CD4-positive, CD25-positive, alpha-beta regulatory T cell (primary cell): ENCODE measurements around the gene EIF4E1B. TPM values are rescaled to one million over a fixed set of nuclear protein-coding genes. Genes with fewer than 3 reads are reported as not detected.

Experiments used
- ATAC-seq, 2 donors: fragments of 150-1000 bp; cut with Tn5 transposase; one replicate each; pipeline ENCODE4 v1.10.0; 2021; ENCODE audit warnings: low read depth in 2 of 2, moderate number of reproducible peaks in 2 of 2, moderate library complexity in 1 of 2
- DNase-seq, 3 donors: peaks; one replicate each; pipeline versions ENCODE4 v3.0.0 to v3.0.0-alpha.2; 2012 to 2022; ENCODE audit warnings: mixed read lengths in 1 of 3
- H3K27ac ChIP-seq: one replicate; pipeline ENCODE4 v1.7.0; 2013; ENCODE audit warnings: mild to moderate bottlenecking, low read length; ENCODE audit not compliant: insufficient read depth, poor library complexity, severe bottlenecking
- H3K27me3 ChIP-seq: one replicate; pipeline ENCODE4 v1.7.0; 2013; ENCODE audit warnings: low read length; ENCODE audit not compliant: control insufficient read depth, insufficient read depth
- H3K36me3 ChIP-seq: one replicate; pipeline ENCODE4 v1.7.0; 2013; ENCODE audit warnings: mild to moderate bottlenecking, low read length, moderate library complexity; ENCODE audit not compliant: control insufficient read depth, insufficient read depth
- H3K4me1 ChIP-seq: 2 replicates; pipeline ENCODE4 v1.7.0; 2013; ENCODE audit warnings: mild to moderate bottlenecking, low read length; ENCODE audit not compliant: insufficient read depth, control insufficient read depth, poor library complexity, severe bottlenecking
- H3K4me3 ChIP-seq: one replicate; pipeline ENCODE4 v1.7.0; 2013; ENCODE audit warnings: low read depth, mild to moderate bottlenecking, low read length, moderate library complexity
- H3K9me3 ChIP-seq, 2 experiments: 1 replicate in 1 of 2; 2 replicates in 1 of 2; pipeline ENCODE4 v1.7.0; 2013; ENCODE audit warnings: low read length in 2 of 2, mild to moderate bottlenecking in 1 of 2, moderate library complexity in 1 of 2; ENCODE audit not compliant: control insufficient read depth in 2 of 2
- H3K27ac Mint-ChIP-seq, 3 donors: one replicate each; pipeline ENCODE4 v1.8.0; 2020 to 2022; ENCODE audit warnings: mild to moderate bottlenecking in 3 of 3, mixed read lengths in 3 of 3, moderate library complexity in 2 of 3
- H3K27me3 Mint-ChIP-seq: one replicate; pipeline ENCODE4 v1.8.0; 2022; ENCODE audit warnings: mild to moderate bottlenecking, mixed read lengths
- H3K36me3 Mint-ChIP-seq: one replicate; pipeline ENCODE4 v1.8.0; 2020; ENCODE audit warnings: mixed read lengths
- H3K4me1 Mint-ChIP-seq, 4 donors: one replicate each; pipeline ENCODE4 v1.8.0; 2020 to 2022; ENCODE audit warnings: mixed read lengths in 4 of 4, mild to moderate bottlenecking in 1 of 4
- H3K4me3 Mint-ChIP-seq, 4 donors: one replicate each; pipeline ENCODE4 v1.8.0; 2020 to 2022; ENCODE audit warnings: mild to moderate bottlenecking in 4 of 4, mixed read lengths in 4 of 4, moderate library complexity in 3 of 4
- H3K9me3 Mint-ChIP-seq, 7 donors: one replicate each; pipeline ENCODE4 v1.8.0; 2020 to 2022; ENCODE audit warnings: mixed read lengths in 7 of 7, mild to moderate bottlenecking in 3 of 7, moderate library complexity in 2 of 7
- polyA plus RNA-seq, 4 donors: library from polyadenylated mRNA; unstranded; fragments of 300-500 nt; fragmentation: Illumina TruSeq; gene quantifications; one replicate each; pipeline ENCODE4 v1.2.3, GENCODE V29; 2021
- total RNA-seq: library from RNA; stranded (reverse); gene quantifications from one replicate; pipeline ENCODE4 v1.2.3, GENCODE V29; 2022

The EIF4E1B gene
- total and polyA plus RNA-seq, 5 donors from 2014 or later, result not detected

- Mint-ChIP-seq H3K4me1 (peaks cover 0 to 18% (median 6%) of the 10 kb centered on the region in 4 donors), H3K4me3 (no peak overlapping the region), H3K27ac (no peak overlapping the region), H3K27me3 (peaks cover 62% of the 10 kb centered on the region), H3K9me3 (peaks cover 0 to 3% (median 0%) of the 10 kb centered on the region in 7 donors), H3K36me3 (peaks cover 3% of the 10 kb centered on the region)
- Histone ChIP-seq H3K4me3 (no peak overlapping the region), H3K27ac (no peak overlapping the region), H3K9me3 (no peaks in the 10 kb centered on the region), H3K27me3 (peaks cover 16% of the 10 kb centered on the region), H3K36me3 (no peaks in the 10 kb centered on the region), H3K4me1 (peaks cover 21% of the 10 kb centered on the region)
- ATAC-seq (no peak), DNase-seq (no peak)
Observed at GRCh38 chr5:176616511-176616910, 14.0 kb upstream of the EIF4E1B start.

- peaks cover 3% of the 10 kb centered on the region for H3K36me3 Mint-ChIP-seq
- H3K9me3 ChIP-seq, result no peaks in the 10 kb centered on the region
- H3K4me1 ChIP-seq, result peaks cover 21% of the 10 kb centered on the region
- H3K9me3 Mint-ChIP-seq, result peaks cover 0 to 3% (median 0%) of the 10 kb centered on the region in 7 donors
- H3K4me1 Mint-ChIP-seq, result peaks cover 0 to 18% (median 5%) of the 10 kb centered on the region in 4 donors
- no peak overlapping the region for H3K27ac Mint-ChIP-seq
- peak overlapping the region in 3 of 4 donors; percentile 24 to 61 (median 46) for H3K4me3 Mint-ChIP-seq
- peaks cover 71% of the 10 kb centered on the region for H3K27me3 Mint-ChIP-seq
- ATAC-seq (no peak), DNase-seq (no peak)
- H3K4me3 ChIP-seq, result no peak overlapping the region
- no peak overlapping the region for H3K27ac ChIP-seq
- no peaks in the 10 kb centered on the region for H3K36me3 ChIP-seq
- peaks cover 12% of the 10 kb centered on the region for H3K27me3 ChIP-seq
Observed at GRCh38 chr5:176618783-176619182, 11.7 kb upstream of the EIF4E1B start.

GRCh38 chr5:176619203-176619568 lies 11.3 kb upstream of the EIF4E1B start:
- H3K4me1 ChIP-seq, result peaks cover 21% of the 10 kb centered on the region
- DNase-seq (peak; percentile 62 to 83 (median 63)), ATAC-seq (peak; percentile 80 to 82)
- Mint-ChIP-seq H3K27me3 (peaks cover 75% of the 10 kb centered on the region), H3K36me3 (peaks cover 3% of the 10 kb centered on the region), H3K9me3 (peaks cover 0 to 3% (median 0%) of the 10 kb centered on the region in 7 donors), H3K4me1 (peaks cover 0 to 18% (median 5%) of the 10 kb centered on the region in 4 donors), H3K4me3 (peak overlapping the region in 2 of 4 donors; percentile 46 to 61), H3K27ac (no peak overlapping the region)
- H3K27ac ChIP-seq, result no peak overlapping the region
- H3K4me3 ChIP-seq, result no peak overlapping the region
- no peaks in the 10 kb centered on the region for H3K9me3 ChIP-seq
- H3K27me3 ChIP-seq, result peaks cover 12% of the 10 kb centered on the region
- no peaks in the 10 kb centered on the region for H3K36me3 ChIP-seq

- Mint-ChIP-seq H3K9me3 (peaks cover 0 to 3% (median 0%) of the 10 kb centered on the region in 7 donors), H3K36me3 (peaks cover 3% of the 10 kb centered on the region), H3K27me3 (peaks cover 78% of the 10 kb centered on the region), H3K27ac (no peak overlapping the region), H3K4me3 (peak overlapping the region; percentile 34 to 82 (median 70)), H3K4me1 (peaks cover 0 to 18% (median 5%) of the 10 kb centered on the region in 4 donors)
- H3K27ac ChIP-seq, result no peak overlapping the region
- ATAC-seq (no peak), DNase-seq (no peak)
- H3K36me3 ChIP-seq, result no peaks in the 10 kb centered on the region
- H3K9me3 ChIP-seq, result no peaks in the 10 kb centered on the region
- peaks cover 21% of the 10 kb centered on the region for H3K4me1 ChIP-seq
- no peak overlapping the region for H3K4me3 ChIP-seq
- peaks cover 12% of the 10 kb centered on the region for H3K27me3 ChIP-seq
Observed at GRCh38 chr5:176619569-176620332, 10.7 kb upstream of the EIF4E1B start.

DNA sequence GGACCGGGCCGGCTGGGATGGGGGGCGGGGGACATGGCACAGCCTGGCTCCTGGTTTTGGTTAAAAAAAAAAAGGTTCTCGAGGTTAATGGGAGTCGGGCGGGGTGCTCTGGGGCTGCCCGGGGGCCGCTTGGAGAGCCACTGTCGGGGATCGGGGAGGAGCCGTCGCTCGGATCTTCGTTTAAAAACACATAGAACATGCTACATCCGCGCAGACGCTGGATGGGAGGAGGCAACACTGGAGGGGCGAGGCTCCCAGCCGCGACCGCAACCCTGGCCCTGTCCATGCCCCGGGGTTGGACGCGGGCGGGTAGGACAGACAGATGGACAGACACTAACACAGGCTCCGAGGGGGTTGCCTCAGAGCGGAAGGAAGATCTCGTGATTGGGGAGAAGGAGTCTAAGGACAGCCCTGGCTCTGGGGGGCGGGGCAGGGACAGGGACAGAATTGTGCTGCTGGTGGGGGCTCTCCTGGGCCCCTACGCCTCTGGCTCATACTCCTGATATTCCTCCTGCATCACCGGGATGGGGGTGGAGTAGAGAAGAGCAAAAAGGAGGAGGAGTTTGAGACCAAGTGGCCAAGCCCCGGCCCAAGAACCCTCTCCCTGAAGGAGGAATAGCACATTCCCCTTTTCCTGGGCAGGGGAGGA lies 10.0 kb upstream of the EIF4E1B start:
- peaks cover 76% of the 10 kb centered on the region for H3K27me3 Mint-ChIP-seq
- peaks cover 0 to 3% (median 0%) of the 10 kb centered on the region in 7 donors for H3K9me3 Mint-ChIP-seq
- Histone ChIP-seq H3K9me3 (no peaks in the 10 kb centered on the region), H3K27ac (no peak overlapping the region), H3K4me1 (peaks cover 21% of the 10 kb centered on the region), H3K36me3 (no peaks in the 10 kb centered on the region), H3K27me3 (peaks cover 12% of the 10 kb centered on the region), H3K4me3 (no peak overlapping the region)
- DNase-seq (peak in 1 of 3 donors; percentile 33), ATAC-seq (no peak)
- H3K4me3 Mint-ChIP-seq, result peak overlapping the region; percentile 60 to 82 (median 76)
- peaks cover 3% of the 10 kb centered on the region for H3K36me3 Mint-ChIP-seq
- H3K4me1 Mint-ChIP-seq, result peaks cover 0 to 18% (median 5%) of the 10 kb centered on the region in 4 donors
- H3K27ac Mint-ChIP-seq, result no peak overlapping the region

DNA sequence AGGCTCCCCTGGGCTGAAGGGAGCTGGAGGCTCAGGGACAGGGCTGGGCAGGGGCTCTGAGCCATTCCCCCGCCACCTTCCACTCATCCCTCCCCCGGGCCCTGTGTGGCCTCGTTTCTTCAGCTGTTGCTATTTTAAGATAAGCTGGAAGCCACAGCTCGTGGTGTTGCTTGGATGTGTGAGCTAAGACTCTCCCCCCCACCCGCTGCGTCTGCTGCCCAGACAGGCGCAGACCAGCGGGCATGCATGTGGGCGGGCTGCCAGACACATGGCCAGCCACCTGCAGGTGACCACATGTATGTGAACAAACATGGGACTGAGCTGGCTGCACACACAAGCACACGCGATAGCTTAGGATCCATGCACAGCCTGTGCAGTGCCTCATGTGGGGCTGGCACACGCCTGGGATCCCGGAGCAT lies 8.8 kb upstream of the EIF4E1B start:
- H3K4me1 Mint-ChIP-seq, result peaks cover 0 to 18% (median 5%) of the 10 kb centered on the region in 4 donors
- no peak for ATAC-seq
- no peak for DNase-seq
- H3K27ac Mint-ChIP-seq, result no peak overlapping the region
- H3K9me3 ChIP-seq, result no peaks in the 10 kb centered on the region
- peaks cover 75% of the 10 kb centered on the region for H3K27me3 Mint-ChIP-seq
- no peaks in the 10 kb centered on the region for H3K36me3 Mint-ChIP-seq
- H3K27ac ChIP-seq, result no peak overlapping the region
- H3K4me3 Mint-ChIP-seq, result no peak overlapping the region
- no peak overlapping the region for H3K4me3 ChIP-seq
- H3K4me1 ChIP-seq, result peaks cover 21% of the 10 kb centered on the region
- no peaks in the 10 kb centered on the region for H3K36me3 ChIP-seq
- peaks cover 0 to 2% (median 0%) of the 10 kb centered on the region in 7 donors for H3K9me3 Mint-ChIP-seq
- H3K27me3 ChIP-seq, result peaks cover 8% of the 10 kb centered on the region

GRCh38 chr5:176624142-176624541 lies 6.3 kb upstream of the EIF4E1B start:
- Mint-ChIP-seq H3K4me3 (peak overlapping the region in 1 of 4 donors; percentile 61), H3K4me1 (peaks cover 0 to 19% (median 5%) of the 10 kb centered on the region in 4 donors), H3K27me3 (peaks cover 79% of the 10 kb centered on the region), H3K36me3 (no peaks in the 10 kb centered on the region), H3K27ac (no peak overlapping the region), H3K9me3 (peaks cover 0 to 1% (median 0%) of the 10 kb centered on the region in 7 donors)
- DNase-seq (no peak), ATAC-seq (no peak)
- H3K27ac ChIP-seq, result no peak overlapping the region
- H3K27me3 ChIP-seq, result peaks cover 9% of the 10 kb centered on the region
- H3K4me1 ChIP-seq, result peaks cover 17% of the 10 kb centered on the region
- no peaks in the 10 kb centered on the region for H3K9me3 ChIP-seq
- H3K4me3 ChIP-seq, result no peak overlapping the region
- H3K36me3 ChIP-seq, result no peaks in the 10 kb centered on the region
